Measurements from ENCODE around the gene MED14.

DNA sequence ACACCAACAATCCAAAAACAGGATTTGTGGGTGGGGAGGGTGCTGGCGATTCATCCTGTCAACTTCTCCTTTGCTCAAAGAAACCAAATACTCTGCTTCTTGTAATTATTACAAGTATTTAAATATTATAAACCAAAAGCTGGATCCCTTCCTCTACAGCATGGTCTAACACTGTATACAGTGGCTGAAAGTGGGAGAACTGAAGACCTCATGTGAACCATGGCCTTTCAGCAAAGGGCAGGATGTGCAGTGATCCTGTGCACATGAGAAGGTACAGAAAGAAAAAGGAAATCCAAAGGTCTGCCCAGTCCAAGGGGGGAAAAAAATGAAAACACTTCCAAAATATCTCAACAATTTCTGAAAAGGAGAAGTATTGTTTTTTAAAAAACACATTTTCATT lies 82.7 kb downstream of the MED14 start:
- TF ChIP-seq, protein P1, sequence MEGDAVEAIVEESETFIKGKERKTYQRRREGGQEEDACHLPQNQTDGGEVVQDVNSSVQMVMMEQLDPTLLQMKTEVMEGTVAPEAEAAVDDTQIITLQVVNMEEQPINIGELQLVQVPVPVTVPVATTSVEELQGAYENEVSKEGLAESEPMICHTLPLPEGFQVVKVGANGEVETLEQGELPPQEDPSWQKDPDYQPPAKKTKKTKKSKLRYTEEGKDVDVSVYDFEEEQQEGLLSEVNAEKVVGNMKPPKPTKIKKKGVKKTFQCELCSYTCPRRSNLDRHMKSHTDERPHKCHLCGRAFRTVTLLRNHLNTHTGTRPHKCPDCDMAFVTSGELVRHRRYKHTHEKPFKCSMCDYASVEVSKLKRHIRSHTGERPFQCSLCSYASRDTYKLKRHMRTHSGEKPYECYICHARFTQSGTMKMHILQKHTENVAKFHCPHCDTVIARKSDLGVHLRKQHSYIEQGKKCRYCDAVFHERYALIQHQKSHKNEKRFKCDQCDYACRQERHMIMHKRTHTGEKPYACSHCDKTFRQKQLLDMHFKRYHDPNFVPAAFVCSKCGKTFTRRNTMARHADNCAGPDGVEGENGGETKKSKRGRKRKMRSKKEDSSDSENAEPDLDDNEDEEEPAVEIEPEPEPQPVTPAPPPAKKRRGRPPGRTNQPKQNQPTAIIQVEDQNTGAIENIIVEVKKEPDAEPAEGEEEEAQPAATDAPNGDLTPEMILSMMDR (IDR thresholded peaks at IDR 0.05; ENCODE audit: control extremely low read depth in 1 of 3, insufficient read depth in 1 of 3, low read depth in 1 of 3, low read length in 3 of 3) = no peak
- TF ChIP-seq POU5F1 (IDR thresholded peaks at IDR 0.05; ENCODE audit: low read depth, low read length) (no peak), CHD1 (IDR thresholded peaks at IDR 0.05; ENCODE audit: low read depth, low read length) (no peak), SUZ12 (IDR thresholded peaks at IDR 0.05; ENCODE audit: low read length) (no peak), TBP (IDR thresholded peaks at IDR 0.05; ENCODE audit: low read depth, low read length) (no peak), RFX5 (IDR thresholded peaks at IDR 0.05; ENCODE audit: borderline replicate concordance, low read depth, low read length) (no peak)
- TF ChIP-seq, protein P2, sequence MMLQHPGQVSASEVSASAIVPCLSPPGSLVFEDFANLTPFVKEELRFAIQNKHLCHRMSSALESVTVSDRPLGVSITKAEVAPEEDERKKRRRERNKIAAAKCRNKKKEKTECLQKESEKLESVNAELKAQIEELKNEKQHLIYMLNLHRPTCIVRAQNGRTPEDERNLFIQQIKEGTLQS (IDR thresholded peaks at IDR 0.05; ENCODE audit: insufficient read depth, low read depth, low read length) = no peak
